ENCODE results near the gene ARF4.

DNA sequence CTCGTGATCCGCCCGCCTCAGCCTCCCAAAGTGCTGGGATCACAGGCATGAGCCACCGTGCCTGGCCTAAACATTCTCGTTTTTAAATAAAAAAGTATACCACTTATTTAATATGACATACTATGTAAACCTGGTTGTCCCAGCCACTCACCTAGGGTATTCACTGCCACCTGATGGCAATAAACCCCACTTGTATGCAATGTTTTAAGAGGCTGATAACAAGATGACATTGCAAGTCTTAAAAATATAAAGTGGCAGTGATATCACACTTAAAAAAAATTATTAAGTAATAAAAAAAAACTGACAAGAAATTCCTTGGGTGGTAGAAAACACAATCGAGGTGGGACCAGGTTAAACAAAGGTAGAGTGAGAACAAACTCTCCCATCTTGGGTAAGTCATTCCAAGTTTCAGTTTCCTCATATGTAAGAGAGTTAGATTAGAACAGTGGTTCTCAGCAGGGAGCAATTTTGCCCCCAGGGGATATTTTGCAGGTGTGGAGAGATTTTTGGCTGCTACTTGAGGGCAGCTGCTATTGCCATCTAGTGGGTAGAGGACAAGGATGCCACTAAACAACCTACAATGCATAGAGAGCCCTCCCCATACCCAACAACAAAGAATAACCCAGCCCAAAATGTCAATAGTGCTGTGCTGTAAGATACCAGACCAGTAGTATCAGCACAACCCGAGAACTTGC lies 14.5 kb downstream of the ARF4 start:
- TF ChIP-seq EZH2 (IDR thresholded peaks at IDR 0.05) (no peak), JUND (IDR thresholded peaks at IDR 0.05) (no peak), POLR2A (IDR thresholded peaks at IDR 0.05; ENCODE audit: borderline replicate concordance, extremely low read depth, insufficient read depth, insufficient read length) (no peak), ZNF274 (IDR thresholded peaks at IDR 0.05; ENCODE audit: low read depth, low read length) (no peak), SP1 (IDR thresholded peaks at IDR 0.05; ENCODE audit: low read depth) (no peak), CEBPB (IDR thresholded peaks at IDR 0.05; ENCODE audit: low read depth) (no peak), RAD21 (IDR thresholded peaks at IDR 0.05; ENCODE audit: low read depth) (peak; percentile 44), EZH2phosphoT487 (IDR thresholded peaks at IDR 0.05; ENCODE audit: borderline replicate concordance) (no peak), TCF7L2 (IDR thresholded peaks at IDR 0.05; ENCODE audit: borderline replicate concordance, extremely low read depth, insufficient read depth, insufficient read length) (no peak), ELF1 (IDR thresholded peaks at IDR 0.05; ENCODE audit: borderline replicate concordance, low read depth) (no peak)
- TF ChIP-seq, protein P1, sequence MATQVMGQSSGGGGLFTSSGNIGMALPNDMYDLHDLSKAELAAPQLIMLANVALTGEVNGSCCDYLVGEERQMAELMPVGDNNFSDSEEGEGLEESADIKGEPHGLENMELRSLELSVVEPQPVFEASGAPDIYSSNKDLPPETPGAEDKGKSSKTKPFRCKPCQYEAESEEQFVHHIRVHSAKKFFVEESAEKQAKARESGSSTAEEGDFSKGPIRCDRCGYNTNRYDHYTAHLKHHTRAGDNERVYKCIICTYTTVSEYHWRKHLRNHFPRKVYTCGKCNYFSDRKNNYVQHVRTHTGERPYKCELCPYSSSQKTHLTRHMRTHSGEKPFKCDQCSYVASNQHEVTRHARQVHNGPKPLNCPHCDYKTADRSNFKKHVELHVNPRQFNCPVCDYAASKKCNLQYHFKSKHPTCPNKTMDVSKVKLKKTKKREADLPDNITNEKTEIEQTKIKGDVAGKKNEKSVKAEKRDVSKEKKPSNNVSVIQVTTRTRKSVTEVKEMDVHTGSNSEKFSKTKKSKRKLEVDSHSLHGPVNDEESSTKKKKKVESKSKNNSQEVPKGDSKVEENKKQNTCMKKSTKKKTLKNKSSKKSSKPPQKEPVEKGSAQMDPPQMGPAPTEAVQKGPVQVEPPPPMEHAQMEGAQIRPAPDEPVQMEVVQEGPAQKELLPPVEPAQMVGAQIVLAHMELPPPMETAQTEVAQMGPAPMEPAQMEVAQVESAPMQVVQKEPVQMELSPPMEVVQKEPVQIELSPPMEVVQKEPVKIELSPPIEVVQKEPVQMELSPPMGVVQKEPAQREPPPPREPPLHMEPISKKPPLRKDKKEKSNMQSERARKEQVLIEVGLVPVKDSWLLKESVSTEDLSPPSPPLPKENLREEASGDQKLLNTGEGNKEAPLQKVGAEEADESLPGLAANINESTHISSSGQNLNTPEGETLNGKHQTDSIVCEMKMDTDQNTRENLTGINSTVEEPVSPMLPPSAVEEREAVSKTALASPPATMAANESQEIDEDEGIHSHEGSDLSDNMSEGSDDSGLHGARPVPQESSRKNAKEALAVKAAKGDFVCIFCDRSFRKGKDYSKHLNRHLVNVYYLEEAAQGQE (IDR thresholded peaks at IDR 0.05; ENCODE audit: low read depth): no peak
- TF ChIP-seq, protein P2, sequence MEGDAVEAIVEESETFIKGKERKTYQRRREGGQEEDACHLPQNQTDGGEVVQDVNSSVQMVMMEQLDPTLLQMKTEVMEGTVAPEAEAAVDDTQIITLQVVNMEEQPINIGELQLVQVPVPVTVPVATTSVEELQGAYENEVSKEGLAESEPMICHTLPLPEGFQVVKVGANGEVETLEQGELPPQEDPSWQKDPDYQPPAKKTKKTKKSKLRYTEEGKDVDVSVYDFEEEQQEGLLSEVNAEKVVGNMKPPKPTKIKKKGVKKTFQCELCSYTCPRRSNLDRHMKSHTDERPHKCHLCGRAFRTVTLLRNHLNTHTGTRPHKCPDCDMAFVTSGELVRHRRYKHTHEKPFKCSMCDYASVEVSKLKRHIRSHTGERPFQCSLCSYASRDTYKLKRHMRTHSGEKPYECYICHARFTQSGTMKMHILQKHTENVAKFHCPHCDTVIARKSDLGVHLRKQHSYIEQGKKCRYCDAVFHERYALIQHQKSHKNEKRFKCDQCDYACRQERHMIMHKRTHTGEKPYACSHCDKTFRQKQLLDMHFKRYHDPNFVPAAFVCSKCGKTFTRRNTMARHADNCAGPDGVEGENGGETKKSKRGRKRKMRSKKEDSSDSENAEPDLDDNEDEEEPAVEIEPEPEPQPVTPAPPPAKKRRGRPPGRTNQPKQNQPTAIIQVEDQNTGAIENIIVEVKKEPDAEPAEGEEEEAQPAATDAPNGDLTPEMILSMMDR (IDR thresholded peaks at IDR 0.05 in 2 of 3, conservative IDR thresholded peaks at IDR 0.05 in 1 of 3; ENCODE audit: borderline replicate concordance in 1 of 3, insufficient read depth in 1 of 3, low read depth in 2 of 3, low read length in 2 of 3): peak; percentile 14 to 60 (median 54); a peak in 4 of 6 replicates
- TF ChIP-seq, protein P3, sequence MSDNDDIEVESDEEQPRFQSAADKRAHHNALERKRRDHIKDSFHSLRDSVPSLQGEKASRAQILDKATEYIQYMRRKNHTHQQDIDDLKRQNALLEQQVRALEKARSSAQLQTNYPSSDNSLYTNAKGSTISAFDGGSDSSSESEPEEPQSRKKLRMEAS (IDR thresholded peaks at IDR 0.05): no peak
